ENCODE measurements around the gene ASPSCR1.
A peak's percentile ranks its signal among the peaks of the same experiment; 100 is the strongest.

ASPSCR1 gene

DNA sequence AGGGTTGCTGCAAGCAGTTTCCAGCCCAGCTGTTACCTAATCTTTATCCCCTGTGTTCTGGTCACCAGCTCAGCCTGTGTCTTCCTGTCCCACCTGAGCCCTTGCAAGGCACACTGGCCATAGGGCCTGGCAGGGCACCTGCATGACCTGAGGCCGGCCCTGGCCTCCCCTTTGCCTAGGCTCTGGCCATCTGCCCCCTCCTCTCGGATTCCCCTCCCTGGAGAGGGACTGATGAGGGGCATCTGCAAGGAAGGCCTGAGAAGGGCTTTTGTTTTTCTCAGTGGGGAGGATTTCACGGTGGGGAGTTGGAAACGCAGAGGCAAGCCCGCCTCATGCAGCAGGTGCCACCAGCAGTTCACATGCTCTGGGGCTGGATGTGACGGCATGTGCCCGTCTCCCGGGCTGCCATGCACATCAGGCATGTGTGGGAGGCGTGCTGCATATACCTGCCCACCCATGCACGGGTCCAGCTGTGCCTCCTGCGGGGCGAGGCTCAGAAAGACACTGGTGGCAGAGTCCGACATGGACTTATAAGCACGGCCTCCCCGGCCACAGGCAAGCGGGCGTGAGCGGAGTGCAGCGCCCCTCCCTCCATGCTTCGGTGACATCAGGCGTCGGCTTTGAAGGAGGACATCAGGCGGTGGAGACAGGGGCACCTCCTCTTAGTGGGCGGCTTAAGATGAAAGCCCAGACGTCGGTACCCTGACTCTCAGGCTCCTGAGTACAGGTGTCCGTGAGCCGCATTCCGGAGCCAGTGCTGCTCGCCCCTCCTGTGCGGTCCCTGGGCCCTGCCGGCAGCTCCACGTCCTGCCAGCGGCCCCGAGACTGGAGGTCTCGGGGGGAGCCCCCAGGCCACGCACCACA lies 16.5 kb downstream of the ASPSCR1 start:
- Histone ChIP-seq H2BK15ac (ENCODE audit: low read length) (peak overlapping the region; percentile 89), H3K79me1 (ENCODE audit: low read depth, low read length) (peaks cover 13% of the 10 kb centered on the region), H3K4me1 (ENCODE audit: control insufficient read depth in 2 of 2, insufficient read depth in 1 of 2, low read depth in 1 of 2, low read length in 2 of 2) (peaks cover 25 to 29% of the 10 kb centered on the region in 2 donors), H3K9ac (ENCODE audit: low read depth, low read length, poor library complexity) (peak overlapping the region; percentile 38), H2BK12ac (ENCODE audit: low read length) (peak overlapping the region; percentile 97), H3K9me3 (replicated peaks in 1 of 2; ENCODE audit: control insufficient read depth in 2 of 2, insufficient read depth in 1 of 2, low read depth in 1 of 2, low read length in 2 of 2) (peaks cover 3 to 8% of the 10 kb centered on the region in 2 donors), H3K18ac (ENCODE audit: low read length) (peak overlapping the region; percentile 93), H3K36me3 (replicated peaks in 1 of 2; ENCODE audit: control insufficient read depth in 2 of 2, insufficient read depth in 2 of 2, low read length in 2 of 2) (peaks cover 0 to 7% of the 10 kb centered on the region in 2 donors), H2BK5ac (ENCODE audit: low read length) (peak overlapping the region; percentile 75), H3K4ac (ENCODE audit: low read length) (no peak overlapping the region), H3K23ac (ENCODE audit: low read depth, low read length, poor library complexity) (peak overlapping the region; percentile 85), H2BK120ac (ENCODE audit: low read depth, low read length) (no peak overlapping the region), H3K27ac (replicated peaks; ENCODE audit: low read length) (peak overlapping the region; percentile 54), H3K14ac (ENCODE audit: low read length) (peak overlapping the region; percentile 82), H3K4me3 (ENCODE audit: low read length in 2 of 2) (no peak overlapping the region), H3K27me3 (ENCODE audit: control insufficient read depth in 3 of 3, insufficient read depth in 3 of 3, low read depth in 1 of 3, low read length in 3 of 3) (no peaks in the 10 kb centered on the region), H4K8ac (ENCODE audit: low read depth, low read length) (no peak overlapping the region), H3K4me2 (ENCODE audit: insufficient read depth, low read length, poor library complexity, severe bottlenecking) (peak overlapping the region; percentile 18), H2AK5ac (ENCODE audit: low read depth, low read length) (peak overlapping the region; percentile 96), H4K91ac (ENCODE audit: low read depth, low read length, poor library complexity) (no peak overlapping the region), H2AFZ (ENCODE audit: low read length) (no peak overlapping the region)
- no peak for DNase-seq (ENCODE audit: low spot score)
- WGBS, 2 donors (ENCODE audit: extremely low coverage in 2 of 2, insufficient read length in 2 of 2, insufficient replicate concordance in 1 of 2): no CpG with 5 or more reads among the region's 37 CpGs

DNA sequence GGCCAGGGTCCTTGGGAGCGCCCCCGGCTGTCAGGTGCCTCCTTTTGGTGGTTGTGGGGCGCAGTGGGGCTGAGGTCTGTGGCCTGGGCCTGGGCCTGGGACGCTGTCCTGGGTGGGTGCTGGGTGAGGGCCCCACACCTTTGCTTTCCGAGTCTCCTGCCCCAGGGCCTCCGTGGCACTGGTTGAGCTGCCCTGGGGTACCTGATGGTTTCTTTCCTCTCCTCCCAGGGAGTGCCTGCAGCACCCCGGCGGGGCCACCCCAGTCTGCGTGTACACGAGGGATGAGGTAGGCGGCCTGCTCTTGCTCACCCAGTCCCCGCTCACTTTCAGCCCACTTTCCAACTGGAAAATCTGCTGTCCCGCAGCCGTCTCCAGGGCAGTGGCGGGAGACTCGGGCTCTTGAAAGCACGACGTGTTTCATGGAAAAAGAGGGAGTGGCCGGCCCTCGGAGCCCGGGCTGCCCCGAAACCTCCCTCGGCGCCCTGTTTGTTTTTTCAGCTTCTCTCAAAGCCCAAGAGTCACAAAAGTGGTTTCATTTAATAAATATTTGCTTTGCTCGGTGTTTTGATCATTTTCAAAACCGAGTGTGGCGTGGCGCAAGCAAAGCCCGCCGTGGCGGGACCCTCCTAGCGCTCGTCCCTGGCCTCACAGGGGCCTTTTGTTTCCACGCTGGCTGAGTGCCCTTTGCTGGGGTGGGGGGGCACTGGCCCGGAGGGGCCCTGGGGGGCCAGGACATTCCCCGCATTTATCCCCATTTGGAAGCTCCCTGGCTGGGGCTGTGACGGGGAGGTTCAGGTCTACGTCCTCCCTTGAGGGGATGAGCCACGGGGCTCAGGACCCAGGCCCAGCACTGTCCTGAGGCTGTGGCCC lies 17.4 kb downstream of the ASPSCR1 start:
- no CpG with 5 or more reads among the region's 39 CpGs for WGBS, 2 donors (ENCODE audit: extremely low coverage in 2 of 2, insufficient read length in 2 of 2, insufficient replicate concordance in 1 of 2)

DNA sequence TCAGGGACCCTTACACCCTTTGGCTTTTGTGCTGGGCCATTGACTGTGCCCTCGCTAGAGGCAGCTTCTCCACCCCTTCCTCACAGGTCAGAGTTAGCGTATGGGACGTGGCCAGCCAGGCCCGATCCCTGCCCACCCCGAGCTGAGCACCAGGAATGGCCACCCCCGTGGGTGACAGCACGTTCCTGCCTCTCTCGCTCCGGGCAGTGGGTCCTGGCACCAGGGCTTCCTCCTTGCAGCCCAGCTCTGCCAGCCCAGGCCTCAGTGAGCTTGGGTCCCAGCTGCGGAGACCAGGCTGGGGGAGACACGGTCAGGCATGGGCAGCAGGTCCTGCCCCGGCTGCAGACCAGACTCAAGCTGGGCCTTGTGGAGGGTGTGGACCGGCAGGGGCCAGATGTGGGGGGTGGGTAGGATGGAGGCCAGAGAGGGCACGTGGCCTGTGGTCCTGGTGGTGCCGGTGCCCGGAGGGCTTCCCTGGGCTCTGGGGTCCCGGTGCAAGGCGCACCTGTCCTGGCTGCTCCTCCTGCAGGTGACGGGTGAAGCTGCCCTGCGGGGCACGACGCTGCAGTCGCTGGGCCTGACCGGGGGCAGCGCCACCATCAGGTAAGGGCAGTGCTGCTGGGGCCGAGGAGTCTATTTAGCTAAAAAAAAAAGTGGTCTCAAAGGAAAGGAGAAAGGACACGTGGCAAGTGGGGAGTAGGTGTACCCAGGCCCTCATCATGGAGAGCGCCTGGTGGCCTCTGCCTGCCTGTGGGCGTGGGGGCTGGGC lies 18.2 kb downstream of the ASPSCR1 start:
- Histone ChIP-seq H3K27me3 (ENCODE audit: control insufficient read depth in 3 of 3, insufficient read depth in 3 of 3, low read depth in 1 of 3, low read length in 3 of 3) (no peaks in the 10 kb centered on the region), H2BK120ac (ENCODE audit: low read depth, low read length) (peak overlapping the region; percentile 89), H4K91ac (ENCODE audit: low read depth, low read length, poor library complexity) (no peak overlapping the region), H3K4me3 (ENCODE audit: low read length in 2 of 2) (no peak overlapping the region), H3K27ac (replicated peaks; ENCODE audit: low read length) (peak overlapping the region; percentile 17), H3K4me1 (ENCODE audit: control insufficient read depth in 2 of 2, insufficient read depth in 1 of 2, low read depth in 1 of 2, low read length in 2 of 2) (peaks cover 25 to 29% of the 10 kb centered on the region in 2 donors), H3K4me2 (ENCODE audit: insufficient read depth, low read length, poor library complexity, severe bottlenecking) (no peak overlapping the region), H3K9ac (ENCODE audit: low read depth, low read length, poor library complexity) (peak overlapping the region; percentile 77), H3K4ac (ENCODE audit: low read length) (no peak overlapping the region), H3K36me3 (replicated peaks in 1 of 2; ENCODE audit: control insufficient read depth in 2 of 2, insufficient read depth in 2 of 2, low read length in 2 of 2) (peaks cover 0 to 7% of the 10 kb centered on the region in 2 donors), H2AFZ (ENCODE audit: low read length) (no peak overlapping the region), H2BK15ac (ENCODE audit: low read length) (no peak overlapping the region), H2BK5ac (ENCODE audit: low read length) (peak overlapping the region; percentile 82), H3K9me3 (replicated peaks in 1 of 2; ENCODE audit: control insufficient read depth in 2 of 2, insufficient read depth in 1 of 2, low read depth in 1 of 2, low read length in 2 of 2) (peaks cover 3 to 4% of the 10 kb centered on the region in 2 donors), H2BK12ac (ENCODE audit: low read length) (peak overlapping the region; percentile 97), H3K18ac (ENCODE audit: low read length) (peak overlapping the region; percentile 87), H3K23ac (ENCODE audit: low read depth, low read length, poor library complexity) (peak overlapping the region; percentile 73), H4K8ac (ENCODE audit: low read depth, low read length) (peak overlapping the region; percentile 82), H2AK5ac (ENCODE audit: low read depth, low read length) (peak overlapping the region; percentile 70), H3K79me1 (ENCODE audit: low read depth, low read length) (peaks cover 16% of the 10 kb centered on the region), H3K14ac (ENCODE audit: low read length) (peak overlapping the region; percentile 38)
- WGBS, 2 donors (ENCODE audit: extremely low coverage in 2 of 2, insufficient read length in 2 of 2, insufficient replicate concordance in 1 of 2): no CpG with 5 or more reads among the region's 29 CpGs
- no peak for DNase-seq (ENCODE audit: low spot score)

More for the DNA sequence above, 17.4 kb downstream of the ASPSCR1 start:
- Histone ChIP-seq H2BK120ac (ENCODE audit: low read depth, low read length) (no peak overlapping the region), H2AK5ac (ENCODE audit: low read depth, low read length) (peak overlapping the region; percentile 96), H2BK12ac (ENCODE audit: low read length) (no peak overlapping the region), H4K91ac (ENCODE audit: low read depth, low read length, poor library complexity) (no peak overlapping the region), H3K23ac (ENCODE audit: low read depth, low read length, poor library complexity) (peak overlapping the region; percentile 73), H3K4me3 (ENCODE audit: low read length in 2 of 2) (no peak overlapping the region), H4K8ac (ENCODE audit: low read depth, low read length) (peak overlapping the region; percentile 82), H3K27me3 (ENCODE audit: control insufficient read depth in 3 of 3, insufficient read depth in 3 of 3, low read depth in 1 of 3, low read length in 3 of 3) (no peaks in the 10 kb centered on the region), H3K36me3 (replicated peaks in 1 of 2; ENCODE audit: control insufficient read depth in 2 of 2, insufficient read depth in 2 of 2, low read length in 2 of 2) (peaks cover 0 to 7% of the 10 kb centered on the region in 2 donors), H2BK15ac (ENCODE audit: low read length) (no peak overlapping the region), H3K9ac (ENCODE audit: low read depth, low read length, poor library complexity) (peak overlapping the region; percentile 77), H2BK5ac (ENCODE audit: low read length) (peak overlapping the region; percentile 82), H3K4me1 (ENCODE audit: control insufficient read depth in 2 of 2, insufficient read depth in 1 of 2, low read depth in 1 of 2, low read length in 2 of 2) (peaks cover 25 to 29% of the 10 kb centered on the region in 2 donors), H3K27ac (replicated peaks; ENCODE audit: low read length) (peak overlapping the region; percentile 22), H3K18ac (ENCODE audit: low read length) (peak overlapping the region; percentile 87), H2AFZ (ENCODE audit: low read length) (no peak overlapping the region), H3K4ac (ENCODE audit: low read length) (no peak overlapping the region), H3K14ac (ENCODE audit: low read length) (peak overlapping the region; percentile 67), H3K4me2 (ENCODE audit: insufficient read depth, low read length, poor library complexity, severe bottlenecking) (no peak overlapping the region), H3K9me3 (replicated peaks in 1 of 2; ENCODE audit: control insufficient read depth in 2 of 2, insufficient read depth in 1 of 2, low read depth in 1 of 2, low read length in 2 of 2) (peaks cover 3 to 8% of the 10 kb centered on the region in 2 donors), H3K79me1 (ENCODE audit: low read depth, low read length) (peaks cover 12% of the 10 kb centered on the region)
- DNase-seq (ENCODE audit: low spot score): no peak

Measured in neuronal stem cell (in vitro differentiated cells).